GM12878 (cell line): ENCODE results near the gene FGFR1OP2. TPM values are rescaled to one million over a fixed set of nuclear protein-coding genes. Genes with fewer than 3 reads are reported as not detected.
A peak's percentile ranks its signal among the peaks of the same experiment; 100 is the strongest.

Experiments
- ATAC-seq: fragments of 200-7000 bp; cut with Tn5 transposase; 3 replicates; pipeline ENCODE4 v1.9.1; 2020; ENCODE audit warnings: mild to moderate bottlenecking, moderate library complexity
- BruUV-seq: library from RNA; stranded (reverse); fragments of 400-500 nt; replicated peaks from 2 replicates; lab custom pipeline; 2021; lab: Mats Ljungman, UMichigan
- CTCF ChIA-PET: fragments of 300-600 bp; sonication (Branson Sonifier 250); formaldehyde crosslinking; extraction: SDS; loops from one replicate; lab custom pipeline; 2021; ENCODE audit warnings: inconsistent platforms; lab: Yijun Ruan, JAX
- POLR2A ChIA-PET: fragments of 350-600 bp; formaldehyde crosslinking; extraction: SDS; loops from one replicate; lab custom pipeline; 2021; ENCODE audit warnings: inconsistent platforms; lab: Charles Lee
- RAD21 ChIA-PET: fragments of 300-600 bp; sonication (Branson Sonifier 250); formaldehyde crosslinking; loops from one replicate; lab custom pipeline; 2023; ENCODE audit warnings: antibody characterized with exemption; ENCODE audit not compliant: unreplicated experiment; lab: Charles Lee
- SMC1A ChIA-PET: fragments of 300-600 bp; sonication (Branson Sonifier 250); formaldehyde crosslinking; loops from one replicate; lab custom pipeline; 2023; ENCODE audit not compliant: unreplicated experiment, uncharacterized antibody; lab: Charles Lee
- DNase-seq: peaks from one replicate; pipeline ENCODE4 v3.0.0-alpha.2; 2011; ENCODE audit warnings: low read depth, low spot score
- FAIRE-seq: peaks from 3 replicates; lab custom pipeline; 2011; peaks lifted over from hg19 to GRCh38; lab: Jason Lieb, UNC
- H2AFZ ChIP-seq: 2 replicates; pipeline ENCODE4 v1.6.0; 2011; ENCODE audit warnings: low read depth, low read length, control low read depth; ENCODE audit not compliant: control insufficient read depth
- H3K27ac ChIP-seq: 2 replicates; pipeline ENCODE4 v1.5.1; 2011; ENCODE audit warnings: control low read depth; ENCODE audit not compliant: control insufficient read depth, insufficient read depth
- H3K27me3 ChIP-seq, 2 experiments: replicated peaks in 1 of 2; 2 replicates each; pipeline versions ENCODE4 v1.6.0 to v1.6.1; 2011; ENCODE audit warnings: low read length in 1 of 2; ENCODE audit not compliant: control insufficient read depth in 2 of 2, insufficient read depth in 2 of 2
- H3K36me3 ChIP-seq, 2 experiments: 2 replicates each; pipeline ENCODE4 v1.5.1; 2011; ENCODE audit warnings: low read length in 1 of 2; ENCODE audit not compliant: control insufficient read depth in 2 of 2, insufficient read depth in 2 of 2
- H3K4me1 ChIP-seq: 2 replicates; pipeline ENCODE4 v1.6.1; 2011; ENCODE audit warnings: mild to moderate bottlenecking, low read length, moderate library complexity, mixed read lengths; ENCODE audit not compliant: control insufficient read depth, insufficient read depth
- H3K4me2 ChIP-seq: 2 replicates; pipeline ENCODE4 v1.6.0; 2011; ENCODE audit warnings: control low read depth; ENCODE audit not compliant: control insufficient read depth, insufficient read depth
- H3K4me3 ChIP-seq: fragments of 200-600 bp; sonication (generic); 2 replicates; pipeline ENCODE4 v1.5.1; 2016
- H3K79me2 ChIP-seq: 2 replicates; pipeline ENCODE4 v1.6.0; 2011; ENCODE audit warnings: low read length; ENCODE audit not compliant: control insufficient read depth, insufficient read depth
- H3K9ac ChIP-seq: 2 replicates; pipeline ENCODE4 v1.8.0; 2011; ENCODE audit warnings: low read length, control low read depth, mixed read lengths; ENCODE audit not compliant: control insufficient read depth, insufficient read depth
- H3K9me3 ChIP-seq: replicated peaks from 3 replicates; pipeline ENCODE4 v1.5.1; 2011; ENCODE audit warnings: mild to moderate bottlenecking, low read length; ENCODE audit not compliant: control insufficient read depth, insufficient read depth
- H4K20me1 ChIP-seq: 2 replicates; pipeline ENCODE4 v1.6.0; 2011; ENCODE audit not compliant: control insufficient read depth, insufficient read depth
- EED ChIP-seq: sonication (generic); IDR thresholded peaks from 2 replicates; pipeline ENCODE4 v1.6.1; 2016; ENCODE audit warnings: antibody characterized with exemption, low read depth
- PKNOX1 ChIP-seq: fragments of 450-650 bp; IDR thresholded peaks from 2 replicates; pipeline ENCODE4 v1.6.1; 2016; ENCODE audit warnings: mild to moderate bottlenecking
- RAD21 ChIP-seq: IDR thresholded peaks from 2 replicates; pipeline ENCODE4 v1.6.1; 2011; ENCODE audit warnings: mild to moderate bottlenecking, low read depth, low read length, moderate library complexity; ENCODE audit not compliant: insufficient read depth
- RBBP5 ChIP-seq: fragments of 200-600 bp; sonication (generic); conservative IDR thresholded peaks from 2 replicates; pipeline ENCODE4 v1.6.1; 2016
- SMAD5 ChIP-seq: IDR thresholded peaks from 2 replicates; pipeline ENCODE4 v1.6.1; 2016; ENCODE audit warnings: antibody characterized with exemption, low read depth
- SRF ChIP-seq, 2 experiments: IDR thresholded peaks; 2 replicates each; pipeline ENCODE4 v1.6.1; 2011; ENCODE audit warnings: low read depth in 2 of 2, low read length in 2 of 2, mild to moderate bottlenecking in 1 of 2, moderate library complexity in 1 of 2
- WGBS: methylation state at CpG from one replicate; pipeline ENCODE4 v1.1.6; 2016; ENCODE audit warnings: low lambda C conversion rate; ENCODE audit not compliant: insufficient replicate concordance, insufficient coverage; ENCODE audit errors: missing lambda C conversion rate; 5-methylcytosine and 5-hydroxymethylcytosine counted together
- in situ Hi-C: fragments of 300-500 bp; cut with MboI; formaldehyde crosslinking; loops from 9 replicates; pipeline ENCODE4 v1.14.3; 2018; ENCODE audit warnings: mixed read lengths
- intact Hi-C: fragments of 100-400 bp; cut with micrococcal nuclease; formaldehyde crosslinking; loops from one replicate; pipeline ENCODE4 v1.14.2; 2022; ENCODE audit not compliant: unreplicated experiment
- polyA plus RNA-seq, 11 experiments: library from polyadenylated mRNA; depleted of rRNA in 4 of 11; unstranded in 6 of 11; stranded (reverse) in 5 of 11; fragments of >200 nt; fragmentation: Nextera tagmentation in 4 of 11; fragmentation: Illumina TruSeq in 1 of 11; extraction: Ambion mirVana in 4 of 11; extraction: Trizol in 1 of 11; gene quantifications; 1 replicate in 1 of 11; 2 replicates in 10 of 11; pipeline versions ENCODE4 v1.2.1 to v1.2.3, GENCODE V29; 2011 to 2016; ENCODE audit warnings: inconsistent platforms in 2 of 11, missing spikeins in 2 of 11, low read depth in 1 of 11
- total RNA-seq, 4 experiments: library from RNA; depleted of rRNA in 3 of 4; stranded (reverse); fragments of >200 nt in 3 of 4; fragmentation: Illumina TruSeq in 1 of 4; extraction: Trizol in 1 of 4; gene quantifications; 2 replicates each; pipeline versions ENCODE4 v1.2.1 to v1.2.3, GENCODE V29; 2013 to 2021

FGFR1OP2 gene
- total and polyA plus RNA-seq, 10 of the 15 experiments (the other 5 are each of a cell fraction or from before 2014, with no cell fraction given): 28.5 to 59.1 (median 38.3) TPM

- WGBS: 0% methylated on average over 8 of the region's 8 CpGs
- Histone ChIP-seq H3K27ac (peak overlapping the region; percentile 94), H3K79me2 (peaks cover 91% of the 10 kb centered on the region), H3K4me1 (no peaks in the 10 kb centered on the region), H3K9me3 (no peaks in the 10 kb centered on the region), H3K9ac (peak overlapping the region; percentile 86), H3K27me3 (no peaks in the 10 kb centered on the region), H2AFZ (no peak overlapping the region; the same call in 1 of the 2 replicates), H3K4me3 (peak overlapping the region; percentile 99), H3K36me3 (0 out of 4 replicates have a peak, but pooled peaks cover 0 to 7% of the 10 kb centered on the region in 2 experiments), H4K20me1 (no peaks in the 10 kb centered on the region), H3K4me2 (peak overlapping the region; percentile 89)
- in situ Hi-C loops (no loop called here), intact Hi-C loops (loop anchor here (10.0 kb wide), 2 partner anchors 208 to 308 kb away; partner anchors contain the start of gene STK38L)
- DNase-seq (no peak), FAIRE-seq (no peak), ATAC-seq (no peak)
- CTCF ChIA-PET: interaction anchor here (0.8 to 1.1 kb wide), 3 partner anchors 52 to 388 kb away, joined by 3 read pairs; no protein-coding TSS in a partner anchor
- SMC1A ChIA-PET: interaction anchor here (0.6 to 1.9 kb wide), 9 partner anchors 9 to 74 kb away, joined by 3 to 7 read pairs (median 3); no protein-coding TSS in a partner anchor
- BruUV-seq: no TSS peak
- POLR2A ChIA-PET: interaction anchor here (1.0 to 1.2 kb wide), 3 partner anchors 10 to 104 kb away, joined by 3 to 4 read pairs (median 3); partner anchors contain the start of gene ITPR2
- TF ChIP-seq SMAD5: 0 out of 2 replicates have a peak, but pooled peaks have one; percentile 9
- TF ChIP-seq SRF (IDR thresholded peaks at IDR 0.05; ENCODE audit: low read depth in 2 of 2, low read length in 2 of 2): peak in 1 of 2 experiments; percentile 71; a peak in 1 of 4 replicates
- TF ChIP-seq RAD21: no peak
- peak; percentile 87 for TF ChIP-seq PKNOX1
- no peak for TF ChIP-seq EED
- TF ChIP-seq RBBP5: no peak
- RAD21 ChIA-PET: interaction anchor here (1.1 to 2.8 kb wide), 4 partner anchors 35 to 73 kb away, joined by 3 to 10 read pairs (median 6); no protein-coding TSS in a partner anchor
Observed at GRCh38 chr12:26936559-26937442, 1.5 kb upstream of the FGFR1OP2 start.
